GM21619 (cell line): Measurements from ENCODE around the gene SAMSN1.
A peak's percentile ranks its signal among the peaks of the same experiment; 100 is the strongest.
"Not testable (repeated sequence)": the region's sequence is repeated elsewhere in the genome, so short reads cannot be mapped to it uniquely, and the experiment has no call there.

Experiments used
- ATAC-seq: cut with Tn5 transposase; IDR thresholded peaks from one replicate; pipeline ENCODE4 v1.9.1; 2021; ENCODE audit not compliant: unreplicated experiment

The SAMSN1 gene

DNA sequence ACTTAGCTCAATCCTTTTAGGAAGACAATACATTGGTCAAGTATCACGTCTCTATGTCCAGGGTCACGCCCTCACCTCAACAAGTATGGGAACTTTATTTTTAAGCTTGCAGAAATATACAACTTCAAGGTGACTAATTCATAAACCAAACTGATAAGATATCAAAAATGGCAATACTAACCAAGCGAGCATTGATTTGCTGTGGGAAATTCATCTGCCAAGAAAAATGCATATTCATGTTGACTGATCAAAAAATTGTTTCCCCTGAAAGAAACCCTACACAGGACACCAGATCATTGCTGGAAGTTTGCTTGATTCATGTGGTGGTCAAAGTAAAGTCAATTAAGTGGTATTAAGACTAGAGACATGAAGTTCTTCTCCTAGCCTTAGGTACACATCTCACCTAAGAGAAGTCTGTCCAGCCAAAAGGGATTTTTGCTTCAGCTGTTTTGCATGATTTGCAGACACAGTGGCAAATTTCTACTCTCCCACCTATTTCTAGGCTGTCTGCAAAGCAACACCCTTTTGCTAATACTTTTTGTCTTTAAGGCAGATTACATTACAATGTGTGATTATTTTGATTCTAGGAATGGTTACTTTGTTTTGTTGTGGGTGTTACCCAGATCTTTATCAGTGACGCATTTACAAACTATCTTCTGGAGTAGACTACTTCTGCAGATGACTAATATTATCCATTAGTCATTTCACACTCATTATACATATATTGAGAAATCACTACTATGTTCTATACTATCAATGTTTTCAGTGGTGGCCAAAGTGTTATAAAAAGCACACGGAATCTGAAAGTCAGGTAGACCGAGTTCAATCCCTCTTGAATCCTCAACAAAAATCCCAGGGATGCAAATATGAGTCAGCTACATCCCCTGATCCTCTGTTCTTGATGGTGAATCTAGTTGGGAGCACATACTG is 12.4 kb downstream of the SAMSN1 start:
- ATAC-seq, result peak; percentile 86

DNA sequence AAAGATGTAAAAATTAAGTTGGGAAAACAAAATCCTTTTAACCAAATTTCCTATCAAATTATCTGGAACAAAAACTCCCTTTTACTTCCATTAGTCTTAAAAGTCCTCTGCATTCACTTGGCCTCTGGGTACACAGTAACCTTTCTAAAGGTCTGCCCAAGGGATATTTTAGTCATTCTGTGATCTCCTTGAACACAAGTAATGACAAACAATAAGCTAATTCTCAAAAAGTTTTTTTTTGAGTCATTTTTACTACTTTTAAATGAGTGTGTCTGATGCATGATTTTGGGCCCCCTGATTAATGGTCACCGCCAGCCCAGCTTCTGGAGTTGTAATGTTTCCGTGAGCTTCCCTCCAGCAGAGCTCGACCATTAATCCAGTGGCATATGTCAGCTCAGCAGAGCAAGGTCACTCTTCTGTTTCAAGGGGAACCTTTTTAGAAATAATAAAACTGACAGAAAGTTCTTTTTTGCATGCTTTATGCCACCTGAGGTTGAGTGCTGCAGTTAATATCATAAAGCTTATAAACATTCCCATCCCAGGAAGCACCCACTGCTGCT is 14.3 kb downstream of the SAMSN1 start:
- no peak for ATAC-seq

DNA sequence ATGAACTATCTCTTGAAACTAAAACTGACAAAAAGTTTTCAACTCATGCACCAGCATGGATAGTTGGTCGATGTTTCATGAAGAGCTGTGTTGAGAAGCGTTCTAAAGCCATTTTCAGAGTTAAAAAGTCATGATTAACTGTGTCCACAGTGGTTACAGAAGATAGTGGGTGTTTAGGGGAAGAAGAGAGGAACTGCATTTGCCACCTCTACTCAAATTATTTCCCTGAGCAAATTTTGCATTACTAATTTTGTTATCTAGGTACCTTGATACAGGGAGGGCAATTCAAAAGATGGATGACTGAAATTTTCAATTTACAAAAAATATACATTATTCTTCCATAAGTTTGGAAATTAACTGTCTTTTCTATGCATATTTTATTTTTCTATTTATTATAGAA is 15.5 kb downstream of the SAMSN1 start:
- no peak for ATAC-seq

DNA sequence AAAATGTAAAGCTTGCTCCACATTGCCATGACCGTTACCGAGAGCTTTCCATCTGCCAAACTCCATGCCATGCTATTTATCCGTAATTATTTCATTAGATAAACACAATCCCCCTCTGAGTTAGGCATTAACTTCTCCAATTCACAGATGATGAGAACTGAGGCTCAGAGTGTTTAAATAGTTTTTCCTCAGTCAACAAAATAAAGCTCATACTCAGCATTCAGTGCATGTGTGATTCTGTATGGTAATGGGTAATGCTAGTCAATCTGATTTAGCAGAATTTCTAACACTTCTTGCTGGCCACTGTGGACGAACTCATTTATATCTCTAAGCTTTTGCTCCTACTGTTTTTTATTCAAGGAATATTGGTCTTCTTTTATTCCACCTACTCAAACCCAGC is 17.3 kb downstream of the SAMSN1 start:
- ATAC-seq, result no peak

DNA sequence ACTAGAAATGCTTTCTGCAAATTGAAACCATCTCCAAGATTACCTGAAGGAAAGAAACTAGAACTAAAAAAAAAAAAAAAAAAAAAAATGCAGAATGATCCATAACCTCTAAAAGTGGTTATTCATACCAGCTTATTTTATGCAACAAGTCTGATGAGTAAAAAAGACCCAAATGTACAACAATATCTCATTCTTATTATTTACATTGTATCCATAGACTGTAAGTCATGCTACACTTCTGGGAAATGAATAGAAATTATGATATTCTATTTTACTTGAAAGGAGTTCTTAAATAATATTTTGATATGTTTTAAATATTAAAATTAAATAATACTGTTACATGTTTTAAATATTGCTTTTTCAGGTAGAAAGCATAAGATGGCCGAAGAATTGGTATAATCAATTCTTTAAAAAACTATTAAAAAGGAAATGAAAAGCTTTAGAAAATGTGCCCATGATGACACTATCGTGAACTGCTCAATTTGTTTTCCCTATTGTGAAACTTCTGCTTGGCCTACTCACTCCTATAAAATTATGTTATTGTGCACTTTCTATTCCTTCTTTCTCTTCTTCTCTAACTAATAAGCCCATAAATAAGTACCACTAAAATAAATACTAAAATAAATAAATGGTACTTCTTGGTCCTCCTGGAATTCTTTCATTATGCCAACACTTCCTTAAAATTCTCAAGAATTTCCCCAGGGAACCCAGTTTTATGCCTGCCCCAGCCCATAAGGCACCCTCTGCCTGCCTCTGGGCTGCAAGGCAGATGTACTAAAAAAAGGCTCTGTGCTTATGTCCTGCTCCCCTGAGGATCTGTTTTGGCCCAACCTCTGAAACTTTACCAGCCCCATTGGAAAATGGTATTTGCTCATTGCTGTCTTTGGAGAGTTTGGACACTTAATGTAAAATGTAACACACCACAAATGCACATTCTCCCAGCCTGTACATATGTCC is 18.1 kb downstream of the SAMSN1 start:
- ATAC-seq, result no peak

DNA sequence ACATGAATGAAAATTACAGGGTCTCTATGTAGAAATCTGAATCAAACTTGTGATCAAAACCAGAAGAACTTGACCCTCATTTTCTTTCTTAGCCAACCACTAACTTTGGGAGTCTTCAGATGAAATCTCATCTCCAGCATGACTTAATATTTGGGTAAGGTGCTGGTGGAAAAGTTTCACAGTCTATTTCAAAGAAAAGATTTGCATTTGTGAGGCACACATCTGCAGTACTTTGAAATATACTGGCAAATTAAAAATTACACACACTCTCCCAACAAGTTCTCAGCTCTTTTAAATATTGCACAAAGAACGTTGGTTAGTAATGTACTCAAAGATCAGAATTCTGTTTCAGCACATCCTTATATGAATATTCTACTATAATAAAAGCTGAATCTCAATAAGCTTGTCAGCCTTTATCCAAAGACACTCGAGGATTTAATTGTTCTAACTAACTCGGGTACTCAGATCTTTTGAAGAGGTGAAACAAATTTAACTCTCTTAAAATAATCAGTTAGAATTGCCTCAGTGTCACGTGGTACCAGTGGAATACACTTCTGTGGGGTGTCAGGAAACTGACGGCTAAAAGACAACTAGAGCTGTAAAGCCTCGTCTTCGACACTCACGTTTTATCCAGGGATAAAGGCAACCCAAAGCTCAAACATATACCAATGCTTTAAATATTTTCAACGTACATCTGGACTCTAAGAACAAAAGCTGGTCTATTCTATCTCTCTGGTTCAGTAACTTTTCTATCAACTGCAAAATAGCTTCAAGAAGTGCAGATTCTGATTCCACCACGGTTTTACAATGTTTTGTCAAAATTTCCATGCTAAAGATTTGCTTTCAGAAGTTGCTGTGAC is 19.0 kb downstream of the SAMSN1 start:
- no peak for ATAC-seq

DNA sequence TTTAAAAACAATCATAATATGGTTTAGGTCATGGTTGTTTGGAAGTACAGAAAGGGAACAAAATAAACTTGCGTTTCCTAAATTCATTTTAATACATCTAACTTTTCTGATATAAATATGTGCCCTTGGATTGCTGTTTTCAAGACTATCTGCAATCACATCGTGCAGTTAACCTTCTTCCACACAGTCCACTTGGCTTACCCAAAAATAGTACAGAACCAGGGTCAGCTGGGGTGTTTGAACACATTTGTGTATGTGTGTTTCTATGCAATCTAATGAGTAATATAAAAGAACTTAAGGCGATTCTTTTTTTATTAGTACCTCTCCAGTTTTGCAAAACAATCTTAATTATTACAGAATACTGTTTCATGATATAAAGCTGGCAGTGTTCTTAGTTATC is 19.9 kb downstream of the SAMSN1 start:
- no peak for ATAC-seq

DNA sequence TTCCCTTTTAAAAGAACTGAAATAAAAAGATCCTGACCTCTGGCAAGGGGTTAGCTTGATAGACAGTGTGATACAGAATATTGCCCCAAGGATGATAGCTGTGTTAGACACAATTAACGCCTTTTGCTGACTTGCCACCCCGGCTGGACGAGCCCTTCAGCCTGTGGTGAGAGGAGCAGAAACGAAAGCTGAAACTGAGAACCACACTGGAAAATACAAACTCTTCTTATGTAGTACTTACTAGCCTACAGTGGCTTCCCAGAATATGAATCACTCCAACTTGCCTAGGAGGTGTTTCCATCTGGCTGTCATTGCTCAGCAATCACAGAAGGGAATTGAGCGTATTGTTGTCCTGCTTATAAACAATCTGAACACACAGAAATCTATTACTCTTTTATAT is 22.9 kb downstream of the SAMSN1 start:
- peak; percentile 88 for ATAC-seq

DNA sequence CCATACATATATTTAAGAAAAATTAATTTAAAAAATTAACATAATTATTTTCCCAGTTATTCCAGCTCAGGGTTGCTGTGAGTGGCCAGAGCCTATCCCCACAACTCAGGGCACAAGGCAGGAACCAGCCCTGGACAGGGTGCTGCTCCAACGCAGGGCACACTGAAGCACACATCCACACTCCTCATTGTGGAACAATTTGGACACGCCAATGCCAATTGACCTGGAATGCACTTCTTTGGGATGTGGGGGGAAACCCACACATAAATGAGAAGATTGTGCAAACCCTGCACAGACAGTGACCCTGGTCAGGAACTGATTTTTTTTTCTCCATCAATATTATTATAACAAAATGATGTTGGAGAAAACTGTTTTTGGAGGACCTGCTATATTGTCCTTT is 23.4 kb downstream of the SAMSN1 start:
- ATAC-seq, result no peak

DNA sequence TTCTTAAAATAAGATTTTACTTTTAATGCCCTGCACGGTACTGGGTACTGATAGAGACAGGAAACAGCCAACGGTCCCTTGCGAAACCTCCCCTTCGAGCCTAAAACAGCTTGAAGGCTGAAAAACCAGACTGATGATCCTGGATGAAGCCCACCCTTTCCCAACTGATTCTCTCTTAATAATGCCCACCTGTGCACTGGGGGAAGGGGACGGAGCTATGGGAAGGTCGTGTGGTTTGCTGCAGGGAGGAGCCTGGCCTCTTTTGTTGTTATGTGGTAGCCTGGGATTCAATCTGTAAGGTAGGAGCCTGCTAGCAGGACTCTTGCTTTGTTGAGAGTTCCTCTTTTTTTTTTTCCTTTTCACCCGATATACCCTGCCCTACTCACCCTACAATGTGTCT is 25.6 kb downstream of the SAMSN1 start:
- no peak for ATAC-seq

DNA sequence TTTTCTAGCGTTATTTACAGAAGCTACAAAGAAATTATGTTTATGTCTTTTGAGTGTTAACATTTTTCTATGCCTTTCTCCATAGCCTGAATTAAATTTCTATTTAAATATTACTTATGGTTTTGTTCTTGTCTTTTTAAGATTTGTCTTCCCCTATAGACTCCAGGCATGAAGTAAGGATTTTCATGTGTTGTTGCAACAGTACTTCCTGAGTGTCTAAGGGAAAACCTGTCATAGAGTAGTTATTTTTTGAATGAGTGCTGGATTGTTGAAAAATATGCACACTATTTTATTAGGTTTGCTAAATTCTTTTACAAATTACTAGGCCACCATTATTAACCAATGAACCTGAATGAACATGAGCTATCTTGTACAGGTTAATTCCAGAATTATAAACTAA is 27.1 kb downstream of the SAMSN1 start:
- ATAC-seq, result no peak

DNA sequence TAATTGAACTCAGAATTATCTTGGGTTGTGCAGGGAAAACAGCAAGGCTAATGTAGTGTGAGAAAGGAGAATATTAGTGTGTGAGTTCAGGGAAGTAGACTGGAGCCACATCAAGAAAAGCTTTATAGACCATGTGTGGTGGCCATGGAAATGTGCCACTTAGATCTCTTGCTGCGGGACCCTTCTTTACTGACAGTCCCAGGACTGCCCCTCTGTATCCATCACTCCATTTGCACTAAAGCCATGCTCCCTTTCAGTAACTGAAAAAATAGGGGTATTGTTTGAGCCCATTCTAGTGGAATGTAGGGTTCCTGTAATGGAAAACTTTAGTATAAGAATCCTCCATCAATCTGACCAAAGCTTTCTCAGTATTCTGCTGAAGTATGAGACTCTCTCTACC is 32.3 kb downstream of the SAMSN1 start:
- ATAC-seq, result no peak

DNA sequence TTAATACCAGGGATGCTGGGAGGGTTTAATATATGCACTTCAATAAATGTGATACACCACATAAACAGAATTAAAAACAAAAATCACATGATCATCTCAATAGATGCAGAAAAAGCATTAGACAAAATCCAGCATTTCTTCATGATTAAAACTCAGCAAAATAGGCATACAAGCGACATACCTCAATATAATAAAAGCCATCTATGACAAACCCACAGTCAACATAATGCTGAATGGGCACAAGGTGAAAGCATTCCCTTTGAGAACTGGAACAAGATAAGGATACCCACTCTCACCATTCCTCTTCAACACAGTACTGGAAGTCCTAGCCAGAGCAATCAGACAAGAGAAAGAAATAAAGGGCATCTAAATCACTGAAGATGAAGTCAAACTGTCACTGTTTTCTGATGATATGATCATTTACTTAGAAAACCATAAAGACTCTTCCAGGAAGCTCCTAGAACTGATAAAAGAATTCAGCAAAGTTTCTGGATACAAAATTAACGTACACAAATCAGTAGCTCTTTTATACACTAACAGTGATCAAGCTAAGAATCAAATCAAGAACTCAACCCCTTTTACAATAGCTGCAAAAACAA is 39.2 kb downstream of the SAMSN1 start:
- not testable (repeated sequence) for ATAC-seq

DNA sequence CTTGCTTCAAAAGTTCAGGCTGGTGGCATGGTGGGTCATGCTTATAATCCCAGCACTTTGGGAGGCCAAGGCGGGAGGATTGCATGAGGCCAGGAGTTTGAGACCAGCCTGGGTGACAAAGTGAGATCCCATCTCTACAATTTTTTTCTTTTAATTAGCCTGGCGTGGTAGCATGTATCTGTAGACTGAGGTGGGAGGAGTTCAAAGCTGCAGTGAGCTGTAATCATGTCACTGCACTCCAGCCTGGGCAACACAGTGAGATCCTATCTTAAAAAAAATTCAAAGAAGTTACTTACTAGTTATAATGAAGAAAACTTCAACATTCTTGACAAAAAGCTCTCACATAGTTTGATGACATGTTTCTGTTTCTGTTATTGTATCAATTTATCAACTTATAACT is 45.2 kb downstream of the SAMSN1 start:
- ATAC-seq, result no peak

DNA sequence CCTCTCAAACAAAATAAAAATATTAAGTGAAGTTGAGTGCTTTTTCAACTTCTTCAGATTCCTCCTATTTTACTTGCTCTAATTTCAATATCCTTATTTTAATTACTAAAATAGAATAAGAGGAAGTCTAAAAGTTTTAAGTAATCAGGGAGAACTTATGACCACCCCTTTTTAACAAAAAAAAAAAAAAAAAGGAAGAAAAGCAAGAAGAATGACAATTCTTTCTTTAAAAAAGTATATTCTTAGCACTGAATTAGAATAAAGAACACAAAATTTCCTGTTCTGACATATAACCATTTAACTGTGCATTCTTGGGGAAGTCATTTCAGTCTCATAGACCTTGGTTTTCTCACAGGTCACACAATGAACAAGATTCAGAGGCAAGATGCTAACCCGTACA is 46.8 kb downstream of the SAMSN1 start:
- no peak for ATAC-seq

DNA sequence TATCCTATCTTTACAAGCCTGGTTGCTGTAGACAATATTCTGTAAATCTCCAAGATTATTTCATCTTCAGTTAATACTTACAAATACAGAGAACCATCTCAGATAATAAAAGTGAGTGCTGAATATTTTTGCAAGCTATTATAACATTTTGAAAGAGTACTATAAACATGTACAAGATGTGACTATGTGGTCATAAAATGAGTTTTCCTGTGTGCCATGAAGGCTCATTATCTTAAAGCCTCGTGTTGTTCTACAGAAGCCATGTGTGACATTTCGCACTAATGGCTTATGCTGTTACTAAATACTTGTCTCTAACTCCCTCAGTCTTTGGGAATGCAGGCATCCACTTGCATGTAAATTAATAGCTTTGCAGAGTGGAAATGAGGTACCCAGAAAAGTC is 48.3 kb downstream of the SAMSN1 start:
- ATAC-seq, result no peak

DNA sequence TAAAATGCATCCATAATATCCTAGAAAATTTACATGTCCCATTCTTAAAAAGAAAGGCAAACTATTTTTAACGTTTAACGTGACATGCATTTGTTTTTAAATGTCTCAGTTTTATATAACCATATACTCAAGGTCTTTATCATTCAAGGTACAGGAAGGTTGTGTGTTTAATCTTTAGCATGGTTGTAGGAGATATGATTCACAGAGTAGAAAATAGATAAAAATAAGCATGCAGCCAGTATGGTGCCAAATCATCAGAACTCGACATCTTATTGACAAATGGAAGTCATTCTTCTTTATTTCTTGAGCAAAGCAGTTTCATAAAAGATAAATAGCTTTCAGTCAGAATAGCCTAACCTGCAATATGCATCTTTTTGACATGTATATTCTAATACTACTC is 51.0 kb downstream of the SAMSN1 start:
- ATAC-seq, result no peak

DNA sequence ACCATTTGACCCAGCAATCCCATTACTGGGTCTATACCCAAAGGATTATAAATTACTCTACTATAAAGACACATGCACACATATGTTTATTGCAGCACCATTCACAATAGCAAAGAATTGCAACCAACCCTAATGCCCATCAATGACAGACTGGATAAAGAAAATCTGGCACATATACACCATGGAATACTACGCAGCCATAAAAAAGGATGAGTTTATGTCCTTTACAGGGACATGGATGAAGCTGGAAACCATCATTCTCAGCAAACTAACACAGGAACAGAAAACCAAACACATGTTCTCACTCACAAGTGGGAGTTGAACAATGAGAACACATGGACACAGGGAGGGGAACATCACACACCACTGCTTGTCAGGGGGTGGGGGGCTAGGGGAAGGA is 51.9 kb downstream of the SAMSN1 start:
- not testable (repeated sequence) for ATAC-seq

DNA sequence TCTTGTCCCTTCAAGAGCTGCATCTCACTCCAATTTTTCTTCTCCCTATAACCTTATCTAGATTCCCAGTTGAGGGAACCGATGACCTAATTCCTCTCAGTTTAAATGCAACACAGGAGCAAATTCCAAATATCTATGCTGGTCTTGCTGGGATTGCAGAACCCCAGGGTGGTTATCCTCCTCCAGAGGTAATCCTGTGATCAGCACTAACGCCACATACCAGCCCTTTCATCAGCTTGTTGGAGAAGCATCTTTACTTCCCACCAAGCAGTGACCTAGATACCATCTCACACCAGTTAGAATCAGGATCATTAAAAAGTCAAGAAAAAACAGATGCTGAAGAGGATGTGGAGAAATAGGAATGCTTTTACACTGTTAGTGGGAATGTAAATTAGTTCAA is 52.4 kb downstream of the SAMSN1 start:
- no peak for ATAC-seq

DNA sequence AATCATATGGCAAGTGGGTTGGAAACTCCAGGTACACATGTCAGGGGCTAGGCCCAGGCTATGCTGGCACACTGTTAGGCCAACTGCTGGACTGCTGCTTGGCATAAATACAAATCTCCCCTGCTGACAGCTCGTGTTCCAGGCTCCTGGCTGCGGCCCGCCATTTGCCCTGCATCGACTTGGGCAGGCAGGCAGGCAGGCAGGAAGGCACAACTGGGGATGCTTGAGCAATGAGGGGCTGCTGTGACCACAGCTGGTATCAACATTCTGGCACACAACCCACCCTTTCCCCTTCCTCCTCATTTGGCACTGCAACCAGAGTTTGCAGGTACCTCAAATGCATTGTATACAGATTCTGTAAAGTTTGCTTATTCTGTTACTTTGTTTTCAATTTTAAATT is 53.2 kb downstream of the SAMSN1 start:
- ATAC-seq, result no peak
